ENCODE data around the gene PDXK. TPM values are rescaled to one million over a fixed set of nuclear protein-coding genes. Genes with fewer than 3 reads are reported as not detected.
A peak's percentile ranks its signal among the peaks of the same experiment; 100 is the strongest.

Gene PDXK
- total and polyA plus RNA-seq, 2 donors from 2014 or later: 122 to 210 TPM

- H3K9me3 ChIP-seq (ENCODE audit: control insufficient read depth in 2 of 3, insufficient read depth in 1 of 3, low read length in 3 of 3): no peaks in the 10 kb centered on the region
- H3K36me3 ChIP-seq (ENCODE audit: control insufficient read depth in 2 of 3, insufficient read depth in 3 of 3, low read length in 3 of 3): peaks cover 2 to 49% (median 20%) of the 10 kb centered on the region in 3 donors
- no peaks in the 10 kb centered on the region for H3K4me1 ChIP-seq (ENCODE audit: control insufficient read depth in 2 of 3, insufficient read depth in 2 of 3, low read depth in 1 of 3, low read length in 3 of 3)
- FAIRE-seq: no peak
- no peak overlapping the region for H3K9ac ChIP-seq (ENCODE audit: low read length in 3 of 3)
- H3K27me3 ChIP-seq (ENCODE audit: control insufficient read depth, insufficient read depth, low read length): no peaks in the 10 kb centered on the region
- DNase-seq: peak in 1 of 5 donors; percentile 52
- intact Hi-C loops (cut with DNase I): no loop called here
- TF ChIP-seq, protein P1, sequence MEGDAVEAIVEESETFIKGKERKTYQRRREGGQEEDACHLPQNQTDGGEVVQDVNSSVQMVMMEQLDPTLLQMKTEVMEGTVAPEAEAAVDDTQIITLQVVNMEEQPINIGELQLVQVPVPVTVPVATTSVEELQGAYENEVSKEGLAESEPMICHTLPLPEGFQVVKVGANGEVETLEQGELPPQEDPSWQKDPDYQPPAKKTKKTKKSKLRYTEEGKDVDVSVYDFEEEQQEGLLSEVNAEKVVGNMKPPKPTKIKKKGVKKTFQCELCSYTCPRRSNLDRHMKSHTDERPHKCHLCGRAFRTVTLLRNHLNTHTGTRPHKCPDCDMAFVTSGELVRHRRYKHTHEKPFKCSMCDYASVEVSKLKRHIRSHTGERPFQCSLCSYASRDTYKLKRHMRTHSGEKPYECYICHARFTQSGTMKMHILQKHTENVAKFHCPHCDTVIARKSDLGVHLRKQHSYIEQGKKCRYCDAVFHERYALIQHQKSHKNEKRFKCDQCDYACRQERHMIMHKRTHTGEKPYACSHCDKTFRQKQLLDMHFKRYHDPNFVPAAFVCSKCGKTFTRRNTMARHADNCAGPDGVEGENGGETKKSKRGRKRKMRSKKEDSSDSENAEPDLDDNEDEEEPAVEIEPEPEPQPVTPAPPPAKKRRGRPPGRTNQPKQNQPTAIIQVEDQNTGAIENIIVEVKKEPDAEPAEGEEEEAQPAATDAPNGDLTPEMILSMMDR (IDR thresholded peaks at IDR 0.05; ENCODE audit: borderline replicate concordance, extremely low read depth, insufficient read depth): no peak
- H3K4me3 ChIP-seq (ENCODE audit: low read length in 3 of 3): no peak overlapping the region
- no peak overlapping the region for H3K27ac ChIP-seq (ENCODE audit: low read depth in 2 of 2, low read length in 2 of 2)
Measured at GRCh38 chr21:43799301-43799840, 80.4 kb downstream of the PDXK start.

GRCh38 chr21:43800124-43800523 lies 81.2 kb downstream of the PDXK start:
- no peak overlapping the region for H3K4me3 ChIP-seq (ENCODE audit: low read length in 3 of 3)
- no peaks in the 10 kb centered on the region for H3K9me3 ChIP-seq (ENCODE audit: control insufficient read depth in 2 of 3, insufficient read depth in 1 of 3, low read length in 3 of 3)
- no peak for FAIRE-seq
- H3K36me3 ChIP-seq (ENCODE audit: control insufficient read depth in 2 of 3, insufficient read depth in 3 of 3, low read length in 3 of 3): peaks cover 2 to 47% (median 20%) of the 10 kb centered on the region in 3 donors
- no peaks in the 10 kb centered on the region for H3K27me3 ChIP-seq (ENCODE audit: control insufficient read depth, insufficient read depth, low read length)
- H3K9ac ChIP-seq (ENCODE audit: low read length in 3 of 3): no peak overlapping the region
- intact Hi-C loops (cut with DNase I): no loop called here
- H3K27ac ChIP-seq (ENCODE audit: low read depth in 2 of 2, low read length in 2 of 2): no peak overlapping the region
- no peaks in the 10 kb centered on the region for H3K4me1 ChIP-seq (ENCODE audit: control insufficient read depth in 2 of 3, insufficient read depth in 2 of 3, low read depth in 1 of 3, low read length in 3 of 3)
- TF ChIP-seq, protein P1 (IDR thresholded peaks at IDR 0.05; ENCODE audit: borderline replicate concordance, extremely low read depth, insufficient read depth): no peak
- peak in 1 of 5 donors; percentile 70 for DNase-seq

GRCh38 chr21:43800566-43800965 lies 81.6 kb downstream of the PDXK start:
- H3K27me3 ChIP-seq (ENCODE audit: control insufficient read depth, insufficient read depth, low read length): no peaks in the 10 kb centered on the region
- DNase-seq (no peak), FAIRE-seq (no peak)
- H3K9ac ChIP-seq (ENCODE audit: low read length in 3 of 3): no peak overlapping the region
- no peak overlapping the region for H3K27ac ChIP-seq (ENCODE audit: low read depth in 2 of 2, low read length in 2 of 2)
- H3K4me1 ChIP-seq (ENCODE audit: control insufficient read depth in 2 of 3, insufficient read depth in 2 of 3, low read depth in 1 of 3, low read length in 3 of 3): no peaks in the 10 kb centered on the region
- peaks cover 2 to 43% (median 20%) of the 10 kb centered on the region in 3 donors for H3K36me3 ChIP-seq (ENCODE audit: control insufficient read depth in 2 of 3, insufficient read depth in 3 of 3, low read length in 3 of 3)
- TF ChIP-seq, protein P1 (IDR thresholded peaks at IDR 0.05; ENCODE audit: borderline replicate concordance, extremely low read depth, insufficient read depth): no peak
- intact Hi-C loops (cut with DNase I): no loop called here
- H3K4me3 ChIP-seq (ENCODE audit: low read length in 3 of 3): no peak overlapping the region
- H3K9me3 ChIP-seq (ENCODE audit: control insufficient read depth in 2 of 3, insufficient read depth in 1 of 3, low read length in 3 of 3): no peaks in the 10 kb centered on the region

All from kidney (tissue), 14 donors.